Measurements from ENCODE around the gene SLC35D1.
"Not testable (repeated sequence)": the region's sequence is repeated elsewhere in the genome, so short reads cannot be mapped to it uniquely, and the experiment has no call there.

SLC35D1 gene

DNA sequence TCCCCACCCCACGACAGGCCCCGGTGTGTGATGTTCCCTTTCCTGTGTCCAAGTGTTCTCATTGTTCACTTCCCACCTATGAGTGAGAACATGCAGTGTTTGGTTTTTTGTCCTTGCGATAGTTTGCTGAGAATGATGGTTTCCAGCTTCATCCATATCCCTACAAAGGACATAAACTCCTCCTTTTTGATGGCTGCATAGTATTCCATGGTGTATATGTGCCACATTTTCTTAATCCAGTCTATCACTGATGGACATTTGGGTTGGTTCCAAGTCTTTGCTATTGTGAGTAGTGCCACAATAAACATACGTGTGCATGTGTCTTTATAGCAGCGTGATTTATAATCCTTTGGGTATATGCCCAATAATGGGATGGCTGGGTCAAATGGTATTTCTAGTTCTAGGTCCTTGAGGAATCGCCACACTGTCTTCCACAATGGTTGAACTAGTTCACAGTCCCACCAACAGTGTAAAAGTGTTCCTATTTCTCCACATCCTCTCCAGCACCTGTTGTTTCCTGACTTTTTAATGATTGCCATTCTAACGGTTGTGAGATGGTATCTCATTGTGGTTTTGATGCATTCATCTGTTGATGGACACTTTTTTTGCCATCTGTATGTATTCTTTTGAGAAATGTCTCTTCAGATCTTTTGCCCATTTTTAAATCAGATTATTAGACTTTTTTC lies 87.6 kb downstream of the SLC35D1 start:
- Mint-ChIP-seq H3K36me3 (ENCODE audit: insufficient read depth) (peaks cover 86% of the 10 kb centered on the region), H3K27ac (peak overlapping the region; percentile 42 to 69)
- ATAC-seq (replicated peaks) = not testable (repeated sequence)

GRCh38 chr1:66957938-66958337 lies 96.0 kb downstream of the SLC35D1 start:
- no peaks in the 10 kb centered on the region for H3K27me3 Mint-ChIP-seq
- H3K36me3 Mint-ChIP-seq (ENCODE audit: insufficient read depth) = peaks cover 95% of the 10 kb centered on the region
- ATAC-seq (replicated peaks) (no peak), DNase-seq (no peak)
- H3K27ac Mint-ChIP-seq = no peak overlapping the region
- H3K4me3 Mint-ChIP-seq = no peak overlapping the region
- H3K4me1 Mint-ChIP-seq (ENCODE audit: low read depth in 2 of 2) = peaks cover 23 to 43% of the 10 kb centered on the region in 2 donors
- H3K9me3 Mint-ChIP-seq = no peaks in the 10 kb centered on the region

More for the DNA sequence above, 87.6 kb downstream of the SLC35D1 start:
- not testable (repeated sequence) for H3K27me3 Mint-ChIP-seq, H3K4me3 Mint-ChIP-seq, H3K9me3 Mint-ChIP-seq, DNase-seq
- peaks cover 15 to 33% of the 10 kb centered on the region in 2 donors for H3K4me1 Mint-ChIP-seq (ENCODE audit: low read depth in 2 of 2)

DNA sequence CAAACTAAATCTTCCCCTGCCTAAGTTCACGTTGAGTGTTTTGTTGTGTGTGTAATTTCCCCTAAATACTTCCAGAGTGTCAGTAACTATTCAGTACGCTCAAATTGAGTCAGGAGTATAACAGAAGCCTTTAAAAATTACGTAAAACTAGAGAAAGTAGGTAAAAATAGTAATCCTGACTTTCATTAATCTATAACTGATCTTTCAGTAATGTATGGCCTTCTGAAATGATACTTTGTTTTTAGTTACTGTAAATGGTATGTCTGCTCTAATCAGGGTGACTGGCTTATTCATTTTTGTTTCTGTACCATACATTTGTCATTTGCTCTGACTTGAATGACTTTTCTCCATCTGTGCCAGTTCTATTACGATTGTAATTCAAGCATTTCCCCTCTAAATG lies 99.7 kb downstream of the SLC35D1 start:
- Mint-ChIP-seq H3K27me3 (no peaks in the 10 kb centered on the region), H3K4me1 (ENCODE audit: low read depth in 2 of 2) (peaks cover 24 to 35% of the 10 kb centered on the region in 2 donors), H3K27ac (peak overlapping the region; percentile 75 to 86), H3K4me3 (no peak overlapping the region), H3K36me3 (ENCODE audit: insufficient read depth) (peaks cover 88% of the 10 kb centered on the region), H3K9me3 (no peaks in the 10 kb centered on the region)
- DNase-seq (no peak), ATAC-seq (replicated peaks) (no peak)

DNA sequence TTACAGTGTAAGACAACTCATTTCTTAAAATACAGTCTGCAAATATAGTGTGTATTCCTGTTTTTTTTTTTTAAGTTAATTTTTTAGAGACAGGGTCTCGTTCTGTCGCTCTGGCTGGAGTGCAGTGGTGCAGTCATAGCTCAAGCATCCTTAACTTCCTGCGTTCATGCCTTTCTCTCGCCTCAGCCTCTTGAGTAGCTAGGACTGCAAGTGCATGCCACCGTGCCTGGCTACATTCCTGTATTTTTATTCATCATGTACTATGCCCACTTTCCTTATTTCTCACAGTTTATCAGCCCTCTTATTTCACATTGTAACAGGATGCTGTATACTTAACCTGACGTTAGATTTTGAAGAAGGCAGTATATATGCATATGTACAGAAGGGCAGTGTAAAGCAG lies 102.4 kb downstream of the SLC35D1 start:
- peaks cover 31 to 49% of the 10 kb centered on the region in 2 donors for H3K4me1 Mint-ChIP-seq (ENCODE audit: low read depth in 2 of 2)
- H3K27ac Mint-ChIP-seq = no peak overlapping the region
- no peaks in the 10 kb centered on the region for H3K27me3 Mint-ChIP-seq
- DNase-seq (no peak), ATAC-seq (replicated peaks) (no peak)
- H3K36me3 Mint-ChIP-seq (ENCODE audit: insufficient read depth) = peaks cover 88% of the 10 kb centered on the region
- no peaks in the 10 kb centered on the region for H3K9me3 Mint-ChIP-seq
- H3K4me3 Mint-ChIP-seq = no peak overlapping the region
